Measurements from ENCODE around the gene STEAP3.

- no peak for TF ChIP-seq POLR2AphosphoS5 (IDR thresholded peaks at IDR 0.05; ENCODE audit: borderline replicate concordance, low read depth, low read length)
- no peak for TF ChIP-seq EZH2 (IDR thresholded peaks at IDR 0.05)
Observed at GRCh38 chr2:119255760-119256581, 32.3 kb downstream of the STEAP3 start.
